Left lung (tissue), 10 donors: ENCODE measurements around the gene HNMT. TPM values are rescaled to one million over a fixed set of nuclear protein-coding genes. Genes with fewer than 3 reads are reported as not detected.

Experiments used
- ATAC-seq: fragments of 200-7000 bp; cut with Tn5 transposase; one replicate; pipeline ENCODE4 v1.9.1; 2020; ENCODE audit warnings: moderate library complexity
- DNase-seq, 4 donors: peaks; one replicate each; pipeline ENCODE4 v3.0.0-alpha.2; 2013 to 2020
- H3K27ac ChIP-seq, 2 donors: fragments of 200-600 bp; sonication (generic) in 1 of 2; one replicate each; pipeline versions ENCODE4 v1.5.0 to v1.8.0; 2020 to 2021
- H3K27me3 ChIP-seq, 2 donors: fragments of 200-600 bp; sonication (generic) in 1 of 2; one replicate each; pipeline versions ENCODE4 v1.5.0 to v1.8.0; 2020 to 2021
- H3K36me3 ChIP-seq, 2 donors: fragments of 200-600 bp; sonication (generic) in 1 of 2; one replicate each; pipeline versions ENCODE4 v1.5.0 to v1.8.0; 2020 to 2021
- H3K4me1 ChIP-seq, 2 donors: fragments of 200-600 bp; one replicate each; pipeline ENCODE4 v1.8.0; 2021
- H3K4me3 ChIP-seq, 2 donors: fragments of 200-600 bp; sonication (generic) in 1 of 2; one replicate each; pipeline versions ENCODE4 v1.5.0 to v1.8.0; 2020 to 2021; ENCODE audit warnings: mild to moderate bottlenecking in 1 of 2
- H3K9me3 ChIP-seq, 2 donors: fragments of 200-600 bp; sonication (generic) in 1 of 2; one replicate each; pipeline versions ENCODE4 v1.5.0 to v1.8.0; 2020 to 2021
- intact Hi-C, 2 donors: fragments of 100-400 bp; cut with DNase I; formaldehyde crosslinking; loops; one replicate each; pipeline versions ENCODE4 v1.11.2 to v1.14.2; 2022
- polyA plus RNA-seq, 6 donors: library from polyadenylated mRNA; unstranded; fragments of 120-200 nt; gene quantifications; one replicate each; pipeline ENCODE4 v1.2.1, GENCODE V29; 2013; ENCODE audit not compliant: insufficient read length in 6 of 6
- total RNA-seq, 2 donors: library from RNA; stranded (reverse); fragmentation: NEBNext Ultra II Directional; extraction: Animal tissue kit (Norgen Biotek cat#: 25700); gene quantifications; one replicate each; pipeline ENCODE4 v1.2.1, GENCODE V29; 2021
- TF ChIP-seq, protein P1 (sequence below), 2 donors: fragments of 200-600 bp; sonication (generic) in 1 of 2; IDR thresholded peaks; one replicate each; pipeline versions ENCODE4 v1.5.0 to v1.8.0; 2021; ENCODE audit warnings: antibody characterized with exemption in 2 of 2
- donor health status: DM: no; HTN: yes; CAD: no.
- donor health status: DM: no; HTN: no; CAD: no.

Gene HNMT
- total and polyA plus RNA-seq, 8 donors = 53.0 to 98.9 (median 82.8) TPM

DNA sequence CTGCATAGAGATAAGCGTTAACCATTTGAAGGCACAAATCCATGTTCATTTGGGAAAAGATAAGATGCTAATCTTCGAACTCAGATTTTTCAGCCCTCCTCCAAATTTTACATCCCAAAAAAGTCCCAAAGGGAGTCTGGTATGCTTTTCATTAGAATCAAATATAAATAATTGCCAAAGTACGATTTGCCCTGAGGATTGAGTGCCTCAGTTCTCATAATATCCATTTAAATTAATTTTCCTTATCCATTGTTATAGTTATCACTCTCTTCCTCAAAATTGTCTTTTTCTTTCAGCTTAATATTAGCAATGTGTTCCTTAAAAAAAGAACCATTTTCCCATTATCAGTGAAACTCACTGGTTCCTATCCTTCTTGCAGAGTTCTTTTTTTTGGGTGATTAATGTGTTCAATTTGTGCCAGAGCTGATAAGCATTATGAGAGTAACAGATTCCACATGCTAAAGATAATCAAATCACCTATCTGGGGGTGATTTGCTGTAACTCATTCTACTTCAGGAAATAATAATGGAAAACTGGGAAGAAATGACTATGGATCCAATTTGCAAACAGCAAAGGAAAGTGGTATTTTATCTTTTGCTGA is 686 bp downstream of the HNMT start:
- intact Hi-C loops = no loop called here
- Histone ChIP-seq H3K27ac (peak overlapping the region; percentile 87 to 94), H3K4me3 (peak overlapping the region; percentile 43 to 46), H3K27me3 (no peaks in the 10 kb centered on the region), H3K9me3 (no peaks in the 10 kb centered on the region), H3K4me1 (peaks cover 8 to 35% of the 10 kb centered on the region in 2 donors), H3K36me3 (no peaks in the 10 kb centered on the region)
- ATAC-seq = no peak
- TF ChIP-seq, protein P1, sequence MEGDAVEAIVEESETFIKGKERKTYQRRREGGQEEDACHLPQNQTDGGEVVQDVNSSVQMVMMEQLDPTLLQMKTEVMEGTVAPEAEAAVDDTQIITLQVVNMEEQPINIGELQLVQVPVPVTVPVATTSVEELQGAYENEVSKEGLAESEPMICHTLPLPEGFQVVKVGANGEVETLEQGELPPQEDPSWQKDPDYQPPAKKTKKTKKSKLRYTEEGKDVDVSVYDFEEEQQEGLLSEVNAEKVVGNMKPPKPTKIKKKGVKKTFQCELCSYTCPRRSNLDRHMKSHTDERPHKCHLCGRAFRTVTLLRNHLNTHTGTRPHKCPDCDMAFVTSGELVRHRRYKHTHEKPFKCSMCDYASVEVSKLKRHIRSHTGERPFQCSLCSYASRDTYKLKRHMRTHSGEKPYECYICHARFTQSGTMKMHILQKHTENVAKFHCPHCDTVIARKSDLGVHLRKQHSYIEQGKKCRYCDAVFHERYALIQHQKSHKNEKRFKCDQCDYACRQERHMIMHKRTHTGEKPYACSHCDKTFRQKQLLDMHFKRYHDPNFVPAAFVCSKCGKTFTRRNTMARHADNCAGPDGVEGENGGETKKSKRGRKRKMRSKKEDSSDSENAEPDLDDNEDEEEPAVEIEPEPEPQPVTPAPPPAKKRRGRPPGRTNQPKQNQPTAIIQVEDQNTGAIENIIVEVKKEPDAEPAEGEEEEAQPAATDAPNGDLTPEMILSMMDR (IDR thresholded peaks at IDR 0.05) = no peak
- DNase-seq = no peak

DNA sequence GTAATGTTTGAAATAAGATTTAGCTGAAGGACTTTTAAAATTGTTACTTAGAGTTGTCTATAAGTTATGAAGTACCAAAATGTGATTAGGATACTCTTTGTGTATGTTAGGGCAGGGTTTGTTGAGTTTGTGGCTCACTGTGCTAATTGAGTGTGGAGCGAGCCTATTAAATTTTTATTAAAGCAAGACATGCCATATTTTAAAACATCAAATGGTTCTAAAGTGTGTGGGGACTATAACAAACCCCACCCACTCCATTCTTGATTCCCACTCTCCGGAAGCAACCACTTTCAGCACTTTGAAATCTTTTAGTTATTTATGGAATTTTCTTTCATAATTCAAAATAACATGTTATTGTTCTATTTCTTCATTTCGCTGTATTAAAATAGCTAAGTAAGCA is 1.8 kb downstream of the HNMT start:
- ATAC-seq (no peak), DNase-seq (no peak)
- peaks cover 0 to under 1% of the 10 kb centered on the region in 2 donors for H3K36me3 ChIP-seq
- peak overlapping the region; percentile 87 to 94 for H3K27ac ChIP-seq
- peaks cover 8 to 40% of the 10 kb centered on the region in 2 donors for H3K4me1 ChIP-seq
- H3K4me3 ChIP-seq = peak overlapping the region; percentile 43 to 46
- intact Hi-C loops = no loop called here
- H3K27me3 ChIP-seq = no peaks in the 10 kb centered on the region
- TF ChIP-seq, protein P1 (IDR thresholded peaks at IDR 0.05) = no peak
- no peaks in the 10 kb centered on the region for H3K9me3 ChIP-seq

DNA sequence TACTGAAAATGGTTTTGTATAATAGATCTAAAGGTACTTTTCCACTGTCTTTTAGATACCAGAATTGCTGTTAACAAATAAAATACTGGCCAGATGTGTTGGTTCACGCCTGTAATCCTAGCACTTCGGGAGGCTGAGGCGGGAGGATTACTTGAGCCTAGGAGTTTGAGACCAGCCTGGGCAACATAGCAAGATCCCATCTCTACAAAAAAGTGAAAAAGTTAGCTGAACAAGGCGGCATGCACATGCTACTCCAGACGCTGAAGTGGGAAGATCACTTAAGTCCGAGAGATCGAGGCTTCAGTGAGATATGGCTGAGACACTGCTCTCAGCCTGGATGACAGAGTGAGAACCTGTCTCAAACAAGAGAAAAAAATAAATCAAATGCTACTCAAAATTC is 2.8 kb downstream of the HNMT start:
- DNase-seq (no peak), ATAC-seq (no peak)
- Histone ChIP-seq H3K4me3 (peak overlapping the region in 1 of 2 donors; percentile 43), H3K9me3 (no peaks in the 10 kb centered on the region), H3K27me3 (no peaks in the 10 kb centered on the region), H3K27ac (peak overlapping the region; percentile 87 to 94), H3K4me1 (peaks cover 8 to 40% of the 10 kb centered on the region in 2 donors), H3K36me3 (peaks cover 0 to 6% of the 10 kb centered on the region in 2 donors)
- intact Hi-C loops = no loop called here
- TF ChIP-seq, protein P1 (IDR thresholded peaks at IDR 0.05) = no peak

DNA sequence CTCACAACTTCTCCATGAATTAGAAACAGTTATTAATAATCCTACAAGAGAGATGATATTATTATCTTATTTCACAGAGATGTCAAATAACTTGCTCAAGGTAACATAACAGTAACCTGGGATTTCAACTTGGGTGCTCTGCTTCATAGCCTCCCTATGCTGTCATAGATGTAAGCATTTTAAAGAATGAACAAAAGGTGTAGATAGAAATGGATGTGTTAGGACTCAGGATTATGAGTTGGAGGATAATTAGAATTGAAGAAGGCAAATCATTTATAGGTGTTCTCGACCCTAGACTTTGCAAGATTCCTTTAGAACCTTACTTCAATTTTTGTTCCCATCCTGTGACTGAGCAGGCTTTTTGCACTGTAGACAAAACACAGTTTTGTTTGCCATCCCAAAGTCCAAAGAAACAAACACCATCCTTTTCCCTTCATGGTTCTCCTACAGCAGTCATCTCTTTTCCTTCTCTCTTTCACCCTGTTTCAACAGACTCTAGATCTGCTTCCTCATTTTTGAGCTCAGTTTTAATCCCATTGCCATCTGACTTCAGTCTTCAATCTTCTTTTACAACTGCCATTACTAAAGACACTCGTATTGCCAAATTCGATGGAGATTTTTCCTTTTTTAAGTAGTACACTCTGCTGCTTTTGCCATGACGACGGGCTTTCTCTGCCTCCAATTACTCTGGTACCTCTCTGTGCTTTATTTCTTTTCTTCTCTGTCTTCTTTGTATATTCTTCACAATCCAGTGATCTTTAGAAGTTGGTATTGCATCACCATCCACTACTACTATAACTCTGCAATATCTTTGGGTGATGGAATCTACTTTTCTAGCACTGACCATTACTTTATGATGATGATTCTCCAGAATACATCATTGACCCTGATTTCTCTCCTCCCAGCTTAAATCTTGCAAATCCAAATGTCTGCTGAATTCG is 4.5 kb downstream of the HNMT start:
- intact Hi-C loops = no loop called here
- Histone ChIP-seq H3K27ac (peak overlapping the region; percentile 47 to 87), H3K9me3 (no peaks in the 10 kb centered on the region), H3K4me3 (no peak overlapping the region), H3K27me3 (no peaks in the 10 kb centered on the region), H3K4me1 (peaks cover 4 to 31% of the 10 kb centered on the region in 2 donors), H3K36me3 (peaks cover 0 to 6% of the 10 kb centered on the region in 2 donors)
- DNase-seq (no peak), ATAC-seq (peak; percentile 18)
- TF ChIP-seq, protein P1 (IDR thresholded peaks at IDR 0.05) = no peak

DNA sequence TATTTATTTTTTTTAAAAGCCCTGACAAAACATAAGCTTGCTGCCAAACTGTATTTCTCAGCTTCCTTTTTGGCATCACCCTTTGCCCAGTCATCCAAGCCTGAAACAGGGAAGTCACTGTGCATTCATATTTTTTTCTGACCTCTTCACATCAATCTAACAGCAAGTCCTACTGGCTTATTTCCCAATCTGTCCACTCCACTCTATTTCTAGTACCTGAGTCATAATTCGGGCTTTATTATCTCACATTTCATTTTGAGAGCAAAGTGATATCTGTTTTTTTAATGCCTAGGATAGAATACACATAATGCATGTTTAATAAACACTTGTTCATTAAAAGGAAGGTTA is 5.1 kb downstream of the HNMT start:
- ATAC-seq = peak; percentile 79
- no peaks in the 10 kb centered on the region for H3K27me3 ChIP-seq
- peaks cover 0 to 6% of the 10 kb centered on the region in 2 donors for H3K36me3 ChIP-seq
- DNase-seq = peak in 2 of 4 donors; percentile 30 to 66
- no peak overlapping the region for H3K4me3 ChIP-seq
- no peaks in the 10 kb centered on the region for H3K9me3 ChIP-seq
- TF ChIP-seq, protein P1 (IDR thresholded peaks at IDR 0.05) = no peak
- peak overlapping the region; percentile 47 to 87 for H3K27ac ChIP-seq
- intact Hi-C loops = no loop called here
- peaks cover 0 to 31% of the 10 kb centered on the region in 2 donors for H3K4me1 ChIP-seq
